Measurements from ENCODE around the gene MGMT. TPM values are rescaled to one million over a fixed set of nuclear protein-coding genes. Genes with fewer than 3 reads are reported as not detected.

The MGMT gene
- total RNA-seq, 2 donors from 2014 or later: 15.3 to 16.1 TPM

DNA sequence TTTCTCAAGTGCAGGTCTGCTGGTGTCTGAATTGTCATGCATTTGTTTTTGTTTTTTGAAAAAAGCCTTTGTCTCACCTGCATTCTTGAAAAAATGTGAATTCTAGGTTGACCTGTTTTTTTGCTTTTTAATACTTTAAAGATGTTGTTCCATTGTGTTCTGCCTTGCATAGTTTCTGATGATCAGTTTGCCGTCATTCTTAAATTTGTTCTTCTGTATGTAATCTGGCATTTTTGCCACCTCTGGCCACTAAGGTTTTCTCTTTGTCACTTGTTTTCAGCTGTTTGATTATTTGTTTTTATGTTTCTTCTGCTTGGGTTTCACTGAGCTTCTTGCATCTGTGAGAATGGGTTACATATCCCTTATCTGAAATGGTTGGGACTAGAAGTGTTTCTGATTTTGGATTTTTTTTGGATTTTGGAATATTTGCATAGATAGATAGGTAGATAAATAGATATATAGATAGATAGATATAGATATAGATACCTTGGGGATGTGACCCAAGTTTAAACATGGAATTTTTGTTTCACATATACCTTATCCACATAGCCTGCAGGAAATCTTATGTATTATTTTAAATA is 16.5 kb downstream of the MGMT start:
- DNase-seq (no peak), ATAC-seq (no peak)
- intact Hi-C loops (cut with DNase I, micrococcal nuclease): no loop called here

- DNase-seq: no peak
- ATAC-seq: no peak
- intact Hi-C loops (cut with DNase I, micrococcal nuclease): no loop called here
These were observed 19.8 kb downstream of the MGMT start for GRCh38 chr10:129486805-129487204.

DNA sequence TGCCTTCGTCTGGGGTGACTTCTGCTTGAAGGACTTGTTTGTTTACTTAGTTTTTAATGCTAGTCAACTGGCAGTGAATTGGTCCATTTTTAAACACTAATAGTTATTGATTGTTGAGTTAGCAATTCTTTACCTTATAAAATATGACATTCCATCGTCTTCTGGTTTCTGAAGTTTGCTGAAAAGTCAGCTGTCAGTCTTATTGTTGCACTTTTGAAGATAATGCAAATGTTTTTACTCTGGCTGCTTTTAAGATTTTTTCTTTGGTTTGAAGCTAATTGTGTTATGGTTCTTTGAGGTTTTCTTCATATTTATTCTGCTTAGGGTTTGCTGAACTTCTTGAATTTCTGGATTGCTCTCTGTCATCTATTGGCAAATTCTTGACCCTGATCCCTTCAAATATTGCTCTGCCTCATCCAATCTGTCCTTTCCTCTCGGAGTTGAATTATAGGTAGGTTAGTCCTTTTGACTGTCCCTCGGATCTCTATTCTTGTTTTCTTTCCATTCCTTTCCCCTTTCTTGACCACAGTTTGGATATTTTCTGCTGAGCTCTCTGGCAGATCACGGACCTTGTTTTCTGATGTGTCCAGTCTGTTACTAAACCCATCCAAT is 24.2 kb downstream of the MGMT start:
- DNase-seq: no peak
- intact Hi-C loops (cut with DNase I, micrococcal nuclease): no loop called here
- ATAC-seq: no peak

- intact Hi-C loops (cut with DNase I, micrococcal nuclease): no loop called here
- ATAC-seq (no peak), DNase-seq (no peak)
These were observed 27.1 kb downstream of the MGMT start for GRCh38 chr10:129494176-129494575.

- no peak for DNase-seq
- no peak for ATAC-seq
- intact Hi-C loops (cut with DNase I, micrococcal nuclease): no loop called here
These were observed 27.7 kb downstream of the MGMT start for GRCh38 chr10:129494740-129495139.

DNA sequence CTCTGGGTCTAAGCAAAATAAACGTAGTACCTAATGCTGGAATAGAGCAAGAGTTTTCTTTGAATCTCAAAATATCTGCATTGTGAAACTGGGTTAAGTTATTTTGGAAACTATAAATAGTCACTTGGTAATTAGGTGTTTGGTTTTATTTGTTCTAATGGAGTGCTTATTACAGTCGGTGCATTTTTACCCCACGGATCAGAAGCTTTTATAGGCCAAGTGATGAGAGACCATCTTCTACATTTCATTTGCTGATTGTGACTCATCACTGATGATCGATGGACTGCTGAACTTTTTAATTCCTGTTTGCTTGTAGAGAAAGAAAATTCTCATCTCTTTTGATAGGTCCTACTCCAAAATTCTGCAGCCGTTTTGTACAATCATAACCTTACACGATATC is 28.2 kb downstream of the MGMT start:
- ATAC-seq (no peak), DNase-seq (no peak)
- intact Hi-C loops (cut with DNase I, micrococcal nuclease): no loop called here

DNA sequence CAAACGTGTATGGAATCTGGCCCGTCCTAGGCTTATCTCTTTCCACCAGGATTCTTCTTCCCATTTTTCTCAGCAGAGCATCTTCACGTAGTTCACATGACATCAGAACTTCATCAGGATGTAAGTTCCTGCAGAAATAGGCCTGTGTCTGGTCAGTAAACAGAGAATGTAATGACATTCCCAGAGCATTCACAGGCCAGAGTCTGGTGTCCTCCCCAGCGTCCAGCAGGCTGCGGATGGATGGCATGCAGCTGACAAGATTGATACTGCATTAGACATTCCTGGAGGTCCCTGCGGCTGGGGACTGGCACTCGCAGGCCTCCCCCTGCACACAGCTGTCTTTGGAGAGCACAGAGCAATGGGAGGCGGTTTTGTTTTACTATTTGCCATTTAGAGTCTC is 28.7 kb downstream of the MGMT start:
- no peak for DNase-seq
- no peak for ATAC-seq
- intact Hi-C loops (cut with DNase I, micrococcal nuclease): no loop called here

DNA sequence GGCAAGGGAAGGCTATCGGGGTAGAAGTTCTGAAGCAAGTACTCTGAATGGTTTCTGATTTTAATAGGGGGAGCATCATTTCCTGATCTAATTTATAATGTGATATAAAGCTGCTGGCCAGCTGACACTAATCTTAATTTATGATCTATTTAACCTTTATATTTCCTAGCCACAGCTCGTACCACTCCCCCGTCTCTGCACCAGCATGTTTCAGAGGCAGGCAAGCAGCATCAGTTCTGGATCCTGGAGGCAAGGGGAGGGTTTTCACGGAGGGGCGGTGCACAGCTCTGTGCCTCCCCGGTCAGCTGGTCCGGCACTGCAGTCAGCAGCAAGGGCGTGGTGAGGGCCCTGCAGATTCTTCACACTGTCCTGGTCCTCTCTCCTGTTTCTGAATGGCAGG is 30.0 kb downstream of the MGMT start:
- ATAC-seq (no peak), DNase-seq (no peak)
- intact Hi-C loops (cut with DNase I, micrococcal nuclease): no loop called here

GRCh38 chr10:129498680-129499079 is 31.6 kb downstream of the MGMT start:
- intact Hi-C loops (cut with DNase I, micrococcal nuclease): no loop called here

DNA sequence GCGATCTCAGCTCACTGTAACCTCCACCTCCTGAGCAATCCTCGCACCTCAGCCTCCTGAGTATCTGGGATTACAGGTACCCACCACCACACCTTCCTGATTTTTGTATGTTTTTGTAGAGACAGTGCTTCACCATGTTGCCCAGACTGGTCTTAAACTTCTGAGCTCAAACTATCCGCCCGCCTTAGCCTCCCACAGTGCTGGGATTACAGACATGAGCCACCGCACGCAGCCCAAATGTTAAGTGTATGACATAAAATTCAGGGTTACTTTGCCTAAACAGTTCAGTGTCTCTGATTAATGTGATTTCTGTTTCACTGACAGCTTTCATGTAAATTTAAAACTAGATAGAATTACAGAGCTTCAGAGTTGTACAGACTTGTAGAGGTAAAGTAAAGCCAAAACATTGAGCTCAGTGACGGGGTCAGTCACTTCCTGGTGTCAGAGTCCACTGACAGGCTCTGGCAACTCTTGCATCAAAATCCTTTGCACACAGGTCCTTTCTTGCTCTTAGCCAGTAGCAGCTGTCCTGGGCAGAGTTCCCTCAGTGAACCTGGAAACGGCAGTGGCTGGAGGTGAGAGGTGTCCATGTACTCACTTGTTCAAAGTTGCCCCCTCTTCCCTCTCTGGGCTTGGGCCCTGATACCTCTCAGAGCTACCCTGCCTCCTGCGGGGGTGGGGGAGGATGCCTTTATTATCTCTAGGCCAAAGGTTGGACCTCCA is 33.7 kb downstream of the MGMT start:
- no peak for DNase-seq
- no peak for ATAC-seq
- intact Hi-C loops (cut with DNase I, micrococcal nuclease): no loop called here

More at GRCh38 chr10:129498680-129499079, 31.6 kb downstream of the MGMT start:
- no peak for ATAC-seq
- DNase-seq: no peak

DNA sequence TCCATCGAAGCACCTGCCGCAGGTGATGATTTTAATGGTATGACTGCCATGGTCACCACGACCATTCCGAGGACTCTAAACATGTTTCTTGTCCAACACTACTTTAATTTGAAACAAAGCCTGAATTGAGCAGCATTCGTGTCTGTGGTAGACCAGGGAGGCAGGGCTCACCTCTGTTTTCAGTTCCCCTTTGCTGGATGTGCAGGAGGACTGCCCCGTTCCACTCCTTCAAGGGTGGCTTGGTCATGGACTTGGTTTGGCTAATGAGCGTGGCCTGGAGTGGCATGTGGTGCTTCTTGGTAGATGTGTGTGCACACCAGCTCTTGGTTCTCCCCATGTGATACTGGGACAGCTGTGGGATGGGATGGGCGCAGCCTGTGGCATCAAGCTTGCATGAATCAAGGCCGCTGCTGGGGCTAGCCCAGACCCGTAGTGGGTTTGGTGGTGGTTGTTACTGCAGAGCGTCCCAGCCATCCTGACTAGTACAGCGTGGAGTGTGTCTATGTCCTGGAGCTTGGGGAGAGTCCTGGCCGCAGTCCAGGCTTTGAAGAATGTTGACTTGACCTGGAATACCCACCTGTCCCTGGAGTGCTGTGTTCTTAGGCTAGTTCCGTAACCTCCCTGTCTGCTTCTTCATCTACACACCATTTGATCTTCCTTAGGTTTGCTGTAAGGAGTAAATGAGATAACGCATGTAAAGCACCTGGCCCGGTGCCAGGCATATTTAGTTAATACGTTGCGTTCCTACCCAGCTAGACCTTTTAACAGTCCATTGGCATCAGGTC is 34.8 kb downstream of the MGMT start:
- ATAC-seq (no peak), DNase-seq (no peak)
- intact Hi-C loops (cut with DNase I, micrococcal nuclease): no loop called here

- DNase-seq (no peak), ATAC-seq (no peak)
- intact Hi-C loops (cut with DNase I, micrococcal nuclease): no loop called here
These were observed 35.4 kb downstream of the MGMT start for GRCh38 chr10:129502448-129502847.

DNA sequence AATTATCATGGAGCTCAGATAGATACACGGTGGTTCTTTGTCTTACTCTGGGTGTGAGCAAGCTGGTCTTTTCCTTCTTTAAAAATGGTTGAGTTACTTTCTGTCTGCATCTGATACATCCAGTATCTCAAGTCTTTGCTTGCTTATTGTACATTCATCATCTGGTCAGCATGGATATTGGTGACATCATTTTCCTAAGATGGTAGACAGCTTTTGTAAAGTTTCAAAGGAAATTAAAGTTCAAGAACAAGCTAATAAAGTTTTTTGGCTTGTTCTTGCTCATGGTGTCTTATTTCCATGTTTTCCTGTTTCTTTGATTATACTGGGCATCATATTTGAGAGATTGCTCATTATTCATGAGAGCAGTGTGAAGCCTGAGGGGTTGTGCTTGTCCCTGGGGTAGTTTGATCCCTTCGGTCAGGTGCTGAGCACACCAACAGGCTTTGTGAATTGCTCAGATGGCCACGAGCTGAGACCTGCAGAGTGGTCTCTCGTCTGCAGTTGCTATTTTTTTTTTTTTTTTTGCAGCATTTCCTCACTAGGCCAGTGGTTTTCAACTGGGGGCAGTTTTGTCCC is 38.5 kb downstream of the MGMT start:
- no peak for DNase-seq

DNA sequence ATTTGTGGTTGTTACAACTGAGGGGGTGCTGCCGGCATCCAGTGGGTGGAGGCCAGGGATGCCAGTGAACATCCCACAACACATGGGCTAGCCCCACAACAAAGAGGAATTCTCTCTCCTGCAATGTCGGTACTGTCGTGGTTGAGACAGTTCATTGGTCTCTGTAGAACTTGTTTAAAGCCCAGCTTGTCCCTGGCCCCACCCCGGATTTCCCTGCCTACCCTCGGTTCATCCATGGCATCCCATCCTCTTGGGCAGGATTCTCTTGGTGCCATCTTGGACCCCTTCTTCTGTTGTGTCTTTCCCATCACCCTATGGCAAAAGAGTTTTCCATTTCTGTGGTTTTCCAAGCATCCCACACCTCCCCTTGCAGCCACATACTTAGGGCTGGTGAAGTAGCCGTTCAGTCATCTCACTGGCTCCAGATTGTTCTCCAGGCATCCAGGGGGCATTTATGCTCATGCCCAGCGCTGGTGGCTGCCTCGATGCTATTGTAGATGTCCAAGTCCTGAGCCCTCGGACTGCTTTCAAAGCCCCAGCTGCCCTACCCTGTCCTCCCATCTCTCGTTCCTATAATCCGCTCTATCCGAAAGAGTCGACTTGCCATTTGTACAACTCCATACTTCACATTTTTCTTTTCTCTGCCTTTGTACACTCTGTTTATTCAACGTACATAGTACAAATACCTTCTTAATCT is 39.2 kb downstream of the MGMT start:
- intact Hi-C loops (cut with DNase I, micrococcal nuclease): no loop called here
- no peak for ATAC-seq
- no peak for DNase-seq

More for the DNA sequence above, 38.5 kb downstream of the MGMT start:
- intact Hi-C loops (cut with DNase I, micrococcal nuclease): no loop called here
- no peak for ATAC-seq

- DNase-seq: no peak
- intact Hi-C loops (cut with DNase I, micrococcal nuclease): no loop called here
- no peak for ATAC-seq
These were observed 40.3 kb downstream of the MGMT start for GRCh38 chr10:129507216-129507889.

DNA sequence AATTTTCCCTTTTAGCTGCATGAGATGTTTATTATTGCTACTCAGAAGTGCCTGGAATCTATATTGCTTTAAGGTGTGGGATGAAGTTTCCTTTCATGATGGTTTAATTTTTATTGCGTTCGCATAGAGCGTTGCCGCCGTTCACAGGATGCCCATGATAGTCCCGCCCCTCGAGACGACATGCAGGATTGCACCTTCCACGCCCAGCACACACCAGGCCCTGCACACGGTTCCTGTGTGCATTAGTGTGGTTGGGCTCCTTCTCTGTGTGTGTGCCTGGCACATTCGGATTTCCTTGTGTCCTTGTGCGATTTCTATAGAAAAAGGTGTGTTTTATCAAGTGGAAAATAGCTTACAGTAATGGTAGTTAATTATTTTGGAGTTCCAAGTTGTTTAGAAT is 42.1 kb downstream of the MGMT start:
- intact Hi-C loops (cut with DNase I, micrococcal nuclease): no loop called here
- ATAC-seq: no peak
- DNase-seq: no peak

DNA sequence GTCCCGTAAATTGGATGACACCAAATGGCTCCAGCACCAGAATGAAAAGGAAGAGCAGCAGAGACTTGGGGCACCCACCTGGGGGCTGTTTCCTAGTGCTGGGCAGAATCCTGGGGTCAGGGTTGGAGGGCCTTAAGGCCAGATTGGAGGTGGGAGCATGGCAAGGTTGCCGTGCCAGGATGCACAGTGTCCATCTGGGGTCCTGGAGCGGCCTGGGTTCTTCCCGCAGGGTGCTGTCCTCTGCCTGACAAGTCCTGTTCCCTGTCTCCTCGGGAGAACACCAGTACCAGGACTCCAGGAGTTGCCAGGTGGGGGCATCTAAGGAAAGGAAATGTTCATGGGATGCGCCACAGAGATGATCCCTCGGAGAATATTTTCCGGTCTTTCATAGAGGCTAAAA is 42.8 kb downstream of the MGMT start:
- ATAC-seq (no peak), DNase-seq (no peak)
- intact Hi-C loops (cut with DNase I, micrococcal nuclease): no loop called here

DNA sequence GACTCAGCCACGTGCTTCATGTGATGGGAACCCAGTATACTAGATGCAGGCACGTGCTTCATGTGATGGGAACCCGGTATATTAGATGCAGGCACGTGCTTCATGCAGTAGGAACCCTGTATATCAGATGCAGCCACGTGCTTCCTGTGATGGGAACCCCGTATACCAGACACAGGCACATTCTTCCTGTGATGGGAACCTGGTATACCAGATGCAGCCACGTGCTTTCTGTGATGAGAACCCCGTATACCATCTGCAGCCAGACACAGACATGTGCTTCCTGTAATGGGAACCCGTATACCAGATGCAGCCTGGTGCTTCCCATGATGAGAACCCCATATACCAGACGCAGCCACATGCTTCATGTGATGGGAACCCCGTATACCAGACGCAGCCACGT is 44.0 kb downstream of the MGMT start:
- DNase-seq (no peak), ATAC-seq (no peak)
- intact Hi-C loops (cut with DNase I, micrococcal nuclease): no loop called here

Data from left colon (tissue), 2 donors.